OCI-LY1 (cell line): Measurements from ENCODE around the gene MRPS6.

Experiments
- H2AFZ ChIP-seq: fragments of 200-600 bp; sonication (generic), shearing (Covaris generic); 2 replicates; pipeline ENCODE4 v1.6.0; 2014; ENCODE audit warnings: antibody characterized with exemption, mild to moderate bottlenecking, low read length
- H3F3A ChIP-seq: fragments of 200-600 bp; sonication (generic), shearing (Covaris generic); 2 replicates; pipeline ENCODE4 v1.6.0; 2014; ENCODE audit warnings: mild to moderate bottlenecking, antibody characterized with exemption, low read length, moderate library complexity; ENCODE audit not compliant: insufficient read depth
- H3K27ac ChIP-seq: fragments of 200-600 bp; sonication (generic); 2 replicates; pipeline ENCODE4 v1.5.1; 2014; ENCODE audit warnings: low read length, mixed run types, mild to moderate bottlenecking, low read depth; ENCODE audit not compliant: poor library complexity, severe bottlenecking
- H3K27me3 ChIP-seq: fragments of 200-600 bp; sonication (generic); 2 replicates; pipeline ENCODE4 v1.6.0; 2014; ENCODE audit warnings: antibody characterized with exemption, mild to moderate bottlenecking, low read length, moderate library complexity; ENCODE audit not compliant: insufficient read depth
- H3K36me3 ChIP-seq: fragments of 200-600 bp; sonication (generic); 2 replicates; pipeline ENCODE4 v1.6.1; 2014; ENCODE audit warnings: mild to moderate bottlenecking, antibody characterized with exemption, low read length, moderate library complexity, mixed read lengths; ENCODE audit not compliant: insufficient read depth
- H3K4me1 ChIP-seq: fragments of 200-600 bp; sonication (generic); 2 replicates; pipeline ENCODE4 v1.5.1; 2014; ENCODE audit warnings: mild to moderate bottlenecking, low read length, moderate library complexity; ENCODE audit not compliant: insufficient read depth, severe bottlenecking
- H3K4me2 ChIP-seq: fragments of 200-600 bp; sonication (generic), shearing (Covaris generic); 2 replicates; pipeline ENCODE4 v1.6.1; 2014; ENCODE audit warnings: low read length
- H3K4me3 ChIP-seq: fragments of 200-600 bp; sonication (generic); 2 replicates; pipeline ENCODE4 v1.5.1; 2014; ENCODE audit warnings: low read length, low read depth, mild to moderate bottlenecking, mixed read lengths; ENCODE audit not compliant: poor library complexity, severe bottlenecking
- H3K79me2 ChIP-seq: fragments of 200-600 bp; shearing (Covaris generic); 2 replicates; pipeline ENCODE4 v1.6.1; 2016; ENCODE audit warnings: mixed run types, low read length, mixed read lengths; ENCODE audit not compliant: insufficient read depth
- H3K9ac ChIP-seq: fragments of 200-600 bp; sonication (generic), shearing (Covaris generic); 2 replicates; pipeline ENCODE4 v1.6.1; 2014; ENCODE audit warnings: mild to moderate bottlenecking, low read length, mixed read lengths
- H3K9me2 ChIP-seq: fragments of 200-600 bp; sonication (generic), shearing (Covaris generic); 2 replicates; pipeline ENCODE4 v1.6.1; 2014; ENCODE audit warnings: low read depth, mild to moderate bottlenecking, low read length, mixed read lengths
- H3K9me3 ChIP-seq: fragments of 200-600 bp; shearing (Covaris generic); 2 replicates; pipeline ENCODE4 v1.6.1; 2014; ENCODE audit warnings: low read length, mixed read lengths
- H4K20me1 ChIP-seq: fragments of 200-600 bp; sonication (generic), shearing (Covaris generic); 2 replicates; pipeline ENCODE4 v1.6.0; 2016; ENCODE audit warnings: mild to moderate bottlenecking, low read length; ENCODE audit not compliant: insufficient read depth
- CTCF ChIP-seq: fragments of 200-600 bp; sonication (generic), shearing (Covaris generic); IDR thresholded peaks from 2 replicates; pipeline ENCODE4 v1.5.1; 2017; ENCODE audit warnings: mild to moderate bottlenecking, antibody characterized with exemption, low read length, moderate library complexity, mixed read lengths
- EZH2 ChIP-seq: fragments of 200-600 bp; sonication (generic), shearing (Covaris generic); IDR thresholded peaks from 2 replicates; pipeline ENCODE4 v1.8.0; 2017; ENCODE audit warnings: borderline replicate concordance, mixed run types, mild to moderate bottlenecking, antibody characterized with exemption, low read length, moderate library complexity, mixed read lengths

The MRPS6 gene

GRCh38 chr21:34126691-34127090 is 53.3 kb downstream of the MRPS6 start:
- no peak for TF ChIP-seq CTCF
- Histone ChIP-seq H3F3A (no peaks in the 10 kb centered on the region), H3K9ac (no peak overlapping the region), H4K20me1 (no peaks in the 10 kb centered on the region), H3K27me3 (no peaks in the 10 kb centered on the region), H3K79me2 (peaks cover 30% of the 10 kb centered on the region), H3K4me3 (no peak overlapping the region), H3K9me2 (no peaks in the 10 kb centered on the region), H2AFZ (no peak overlapping the region), H3K36me3 (peaks cover 61% of the 10 kb centered on the region), H3K4me1 (peaks cover 42% of the 10 kb centered on the region), H3K27ac (no peak overlapping the region), H3K9me3 (no peaks in the 10 kb centered on the region), H3K4me2 (no peak overlapping the region)

- Histone ChIP-seq H2AFZ (no peak overlapping the region), H3K36me3 (peaks cover 75% of the 10 kb centered on the region), H3K9me2 (no peaks in the 10 kb centered on the region), H3K79me2 (peaks cover 21% of the 10 kb centered on the region), H3K9me3 (no peaks in the 10 kb centered on the region), H4K20me1 (no peaks in the 10 kb centered on the region), H3K9ac (no peak overlapping the region), H3K4me1 (peaks cover 32% of the 10 kb centered on the region), H3K4me2 (no peak overlapping the region), H3K4me3 (no peak overlapping the region), H3F3A (no peaks in the 10 kb centered on the region), H3K27me3 (no peaks in the 10 kb centered on the region), H3K27ac (peak overlapping the region; percentile 84)
- TF ChIP-seq CTCF, result no peak
- no peak for TF ChIP-seq EZH2
Measured at GRCh38 chr21:34128124-34128523, 54.7 kb downstream of the MRPS6 start.

GRCh38 chr21:34128674-34129038 is 55.3 kb downstream of the MRPS6 start:
- Histone ChIP-seq H3K79me2 (peaks cover 20% of the 10 kb centered on the region), H2AFZ (no peak overlapping the region)

More at GRCh38 chr21:34128674-34129038, 55.3 kb downstream of the MRPS6 start:
- no peaks in the 10 kb centered on the region for H3K27me3 ChIP-seq
- H3K4me3 ChIP-seq, result no peak overlapping the region
- H3K4me1 ChIP-seq, result peaks cover 32% of the 10 kb centered on the region
- no peaks in the 10 kb centered on the region for H4K20me1 ChIP-seq
- no peaks in the 10 kb centered on the region for H3K9me3 ChIP-seq
- no peaks in the 10 kb centered on the region for H3F3A ChIP-seq
- H3K4me2 ChIP-seq, result peak overlapping the region; percentile 29; the same call in 1 of the 2 replicates
- H3K9ac ChIP-seq, result peak overlapping the region; percentile 23; the same call in 1 of the 2 replicates
- H3K9me2 ChIP-seq, result no peaks in the 10 kb centered on the region
- peaks cover 80% of the 10 kb centered on the region for H3K36me3 ChIP-seq
- TF ChIP-seq CTCF, result no peak
- peak overlapping the region; percentile 84 for H3K27ac ChIP-seq
